Suprapubic skin (tissue), 4 donors: ENCODE results near the gene IL18R1. TPM values are rescaled to one million over a fixed set of nuclear protein-coding genes. Genes with fewer than 3 reads are reported as not detected.

Source experiments
- DNase-seq, 2 donors: peaks; one replicate each; pipeline ENCODE4 v3.0.0-alpha.2; 2019; ENCODE audit warnings: low spot score in 2 of 2
- H3K27ac ChIP-seq: fragments of 200-600 bp; sonication (generic); one replicate; pipeline ENCODE4 v1.5.1; 2019
- H3K27me3 ChIP-seq: fragments of 200-600 bp; sonication (generic); one replicate; pipeline ENCODE4 v1.5.1; 2019
- H3K36me3 ChIP-seq: fragments of 200-600 bp; sonication (generic); one replicate; pipeline ENCODE4 v1.5.1; 2019
- H3K4me1 ChIP-seq: fragments of 200-600 bp; sonication (generic); one replicate; pipeline ENCODE4 v1.5.1; 2019
- H3K4me3 ChIP-seq: fragments of 200-600 bp; sonication (generic); one replicate; pipeline ENCODE4 v1.5.1; 2019; ENCODE audit warnings: mild to moderate bottlenecking
- H3K9me3 ChIP-seq: fragments of 200-600 bp; sonication (generic); one replicate; pipeline ENCODE4 v1.5.1; 2019
- EP300 ChIP-seq: sonication (generic); formaldehyde crosslinking; IDR thresholded peaks from one replicate; pipeline ENCODE4 v1.6.1; 2017; ENCODE audit warnings: antibody characterized with exemption
- POLR2A ChIP-seq, 2 donors: fragments of 450-650 bp; IDR thresholded peaks; one replicate each; pipeline ENCODE4 v1.6.1; 2017; ENCODE audit warnings: antibody characterized with exemption in 2 of 2, mild to moderate bottlenecking in 2 of 2, moderate library complexity in 2 of 2
- POLR2AphosphoS5 ChIP-seq, 3 donors: sonication (generic); formaldehyde crosslinking; IDR thresholded peaks; one replicate each; pipeline ENCODE4 v1.6.1; 2017; ENCODE audit warnings: antibody characterized with exemption in 3 of 3
- WGBS: methylation state at CpG from one replicate; pipeline ENCODE4 v1.1.5; 2018; 5-methylcytosine and 5-hydroxymethylcytosine counted together
- total RNA-seq, 4 donors: library from RNA; depleted of rRNA; stranded (reverse); fragments of >200 nt; gene quantifications; one replicate each; pipeline ENCODE4 v1.1.0, GENCODE V29; 2016
- TF ChIP-seq, protein P1 (sequence below), 2 donors: fragments of 200-600 bp in 1 of 2; fragments of 450-650 bp in 1 of 2; sonication (generic) in 1 of 2; IDR thresholded peaks; one replicate each; pipeline ENCODE4 v1.5.1; 2016 to 2019; ENCODE audit warnings: antibody characterized with exemption in 2 of 2, mild to moderate bottlenecking in 1 of 2, moderate library complexity in 1 of 2

The IL18R1 gene
- total RNA-seq, 4 donors from 2014 or later, result 0.89 to 7.2 (median 2.2) TPM

- H3K27ac ChIP-seq, result no peak overlapping the region
- no peak for DNase-seq
- 59% methylated on average over 3 of the region's 3 CpGs for WGBS
- no peaks in the 10 kb centered on the region for H3K27me3 ChIP-seq
- H3K4me1 ChIP-seq, result no peaks in the 10 kb centered on the region
- H3K36me3 ChIP-seq, result no peaks in the 10 kb centered on the region
- no peak overlapping the region for H3K4me3 ChIP-seq
- TF ChIP-seq EP300 (no peak), POLR2A (IDR thresholded peaks at IDR 0.05) (no peak), POLR2AphosphoS5 (IDR thresholded peaks at IDR 0.05) (no peak)
- TF ChIP-seq, protein P1, sequence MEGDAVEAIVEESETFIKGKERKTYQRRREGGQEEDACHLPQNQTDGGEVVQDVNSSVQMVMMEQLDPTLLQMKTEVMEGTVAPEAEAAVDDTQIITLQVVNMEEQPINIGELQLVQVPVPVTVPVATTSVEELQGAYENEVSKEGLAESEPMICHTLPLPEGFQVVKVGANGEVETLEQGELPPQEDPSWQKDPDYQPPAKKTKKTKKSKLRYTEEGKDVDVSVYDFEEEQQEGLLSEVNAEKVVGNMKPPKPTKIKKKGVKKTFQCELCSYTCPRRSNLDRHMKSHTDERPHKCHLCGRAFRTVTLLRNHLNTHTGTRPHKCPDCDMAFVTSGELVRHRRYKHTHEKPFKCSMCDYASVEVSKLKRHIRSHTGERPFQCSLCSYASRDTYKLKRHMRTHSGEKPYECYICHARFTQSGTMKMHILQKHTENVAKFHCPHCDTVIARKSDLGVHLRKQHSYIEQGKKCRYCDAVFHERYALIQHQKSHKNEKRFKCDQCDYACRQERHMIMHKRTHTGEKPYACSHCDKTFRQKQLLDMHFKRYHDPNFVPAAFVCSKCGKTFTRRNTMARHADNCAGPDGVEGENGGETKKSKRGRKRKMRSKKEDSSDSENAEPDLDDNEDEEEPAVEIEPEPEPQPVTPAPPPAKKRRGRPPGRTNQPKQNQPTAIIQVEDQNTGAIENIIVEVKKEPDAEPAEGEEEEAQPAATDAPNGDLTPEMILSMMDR (IDR thresholded peaks at IDR 0.05), result no peak
- H3K9me3 ChIP-seq, result no peaks in the 10 kb centered on the region
Observed at GRCh38 chr2:102424754-102425153, 69.2 kb downstream of the IL18R1 start.

GRCh38 chr2:102425441-102426132 lies 70.0 kb downstream of the IL18R1 start:
- H3K36me3 ChIP-seq, result no peaks in the 10 kb centered on the region
- WGBS, result 51% methylated on average over 5 of the region's 5 CpGs
- H3K9me3 ChIP-seq, result no peaks in the 10 kb centered on the region
- H3K4me1 ChIP-seq, result no peaks in the 10 kb centered on the region
- TF ChIP-seq EP300, result no peak
- TF ChIP-seq, protein P1 (IDR thresholded peaks at IDR 0.05), result no peak
- TF ChIP-seq POLR2AphosphoS5 (IDR thresholded peaks at IDR 0.05), result no peak
- no peak for TF ChIP-seq POLR2A (IDR thresholded peaks at IDR 0.05)
- H3K27me3 ChIP-seq, result no peaks in the 10 kb centered on the region
- H3K4me3 ChIP-seq, result no peak overlapping the region
- no peak for DNase-seq
- no peak overlapping the region for H3K27ac ChIP-seq

- Histone ChIP-seq H3K4me3 (no peak overlapping the region), H3K36me3 (no peaks in the 10 kb centered on the region), H3K9me3 (no peaks in the 10 kb centered on the region), H3K4me1 (no peaks in the 10 kb centered on the region), H3K27me3 (no peaks in the 10 kb centered on the region), H3K27ac (no peak overlapping the region)
- 97% methylated on average over 1 of the region's 1 CpG for WGBS
- TF ChIP-seq POLR2A (IDR thresholded peaks at IDR 0.05) (no peak), POLR2AphosphoS5 (IDR thresholded peaks at IDR 0.05) (no peak)
- TF ChIP-seq, protein P1 (IDR thresholded peaks at IDR 0.05), result no peak
- DNase-seq, result no peak
Observed at GRCh38 chr2:102427249-102427648, 71.7 kb downstream of the IL18R1 start.

GRCh38 chr2:102428573-102428972 lies 73.0 kb downstream of the IL18R1 start:
- Histone ChIP-seq H3K27me3 (no peaks in the 10 kb centered on the region), H3K27ac (no peak overlapping the region), H3K4me3 (no peak overlapping the region), H3K4me1 (no peaks in the 10 kb centered on the region), H3K9me3 (no peaks in the 10 kb centered on the region), H3K36me3 (no peaks in the 10 kb centered on the region)
- TF ChIP-seq EP300 (no peak), POLR2AphosphoS5 (IDR thresholded peaks at IDR 0.05) (no peak), POLR2A (IDR thresholded peaks at IDR 0.05) (no peak)
- TF ChIP-seq, protein P1 (IDR thresholded peaks at IDR 0.05), result no peak
- 77% methylated on average over 2 of the region's 2 CpGs for WGBS
- DNase-seq, result no peak

DNA sequence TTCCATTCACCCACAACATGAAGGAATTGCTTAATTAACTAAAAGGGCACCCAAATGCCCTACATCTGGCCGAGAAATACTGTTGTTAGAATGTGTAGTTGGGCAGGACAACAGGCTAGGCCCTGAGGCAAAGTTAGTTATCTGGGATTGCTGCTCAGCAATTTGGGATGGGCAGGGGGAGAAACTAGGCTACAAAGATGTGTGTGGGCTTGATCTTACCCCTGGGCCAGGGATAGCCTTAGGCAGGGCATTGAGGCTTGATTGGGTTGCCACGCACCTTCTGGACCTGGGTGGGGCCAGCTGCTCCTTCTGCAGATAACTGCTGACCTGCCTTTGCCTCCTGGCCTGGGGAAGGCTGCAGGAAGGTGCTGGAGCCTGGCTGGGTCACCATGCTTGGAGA lies 76.8 kb downstream of the IL18R1 start:
- no peak for TF ChIP-seq POLR2A (IDR thresholded peaks at IDR 0.05)
- TF ChIP-seq POLR2AphosphoS5 (IDR thresholded peaks at IDR 0.05), result no peak
- TF ChIP-seq EP300, result no peak
- TF ChIP-seq, protein P1 (IDR thresholded peaks at IDR 0.05), result no peak
- no peak for DNase-seq
- Histone ChIP-seq H3K27me3 (no peaks in the 10 kb centered on the region), H3K9me3 (no peaks in the 10 kb centered on the region), H3K36me3 (no peaks in the 10 kb centered on the region), H3K27ac (no peak overlapping the region), H3K4me1 (no peaks in the 10 kb centered on the region), H3K4me3 (no peak overlapping the region)
- WGBS, result 58% methylated on average over 2 of the region's 2 CpGs
